ENCODE measurements around the gene SLC13A5.

Gene SLC13A5

GRCh38 chr17:6686026-6686425 lies 27.1 kb downstream of the SLC13A5 start:
- no peak overlapping the region for H3K27ac ChIP-seq (replicated peaks)
- TF ChIP-seq POLR2AphosphoS5 (IDR thresholded peaks at IDR 0.05; ENCODE audit: low read depth): no peak
- TF ChIP-seq GABPA (IDR thresholded peaks at IDR 0.05; ENCODE audit: low read depth): no peak
- no peak for TF ChIP-seq CTCF (IDR thresholded peaks at IDR 0.05; ENCODE audit: insufficient read depth, low read length)
- no peak for TF ChIP-seq SPI1 (IDR thresholded peaks at IDR 0.05; ENCODE audit: borderline replicate concordance, low read depth)
- TF ChIP-seq REST (IDR thresholded peaks at IDR 0.05; ENCODE audit: insufficient replicate concordance, low read depth): no peak
- H3K4me3 ChIP-seq (replicated peaks; ENCODE audit: insufficient read depth, low read length): no peak overlapping the region
- DNase-seq (ENCODE audit: low read depth in 1 of 2, low spot score in 1 of 2): no peak
- H3K27me3 ChIP-seq (ENCODE audit: insufficient read depth, poor library complexity, severe bottlenecking): no peaks in the 10 kb centered on the region

DNA sequence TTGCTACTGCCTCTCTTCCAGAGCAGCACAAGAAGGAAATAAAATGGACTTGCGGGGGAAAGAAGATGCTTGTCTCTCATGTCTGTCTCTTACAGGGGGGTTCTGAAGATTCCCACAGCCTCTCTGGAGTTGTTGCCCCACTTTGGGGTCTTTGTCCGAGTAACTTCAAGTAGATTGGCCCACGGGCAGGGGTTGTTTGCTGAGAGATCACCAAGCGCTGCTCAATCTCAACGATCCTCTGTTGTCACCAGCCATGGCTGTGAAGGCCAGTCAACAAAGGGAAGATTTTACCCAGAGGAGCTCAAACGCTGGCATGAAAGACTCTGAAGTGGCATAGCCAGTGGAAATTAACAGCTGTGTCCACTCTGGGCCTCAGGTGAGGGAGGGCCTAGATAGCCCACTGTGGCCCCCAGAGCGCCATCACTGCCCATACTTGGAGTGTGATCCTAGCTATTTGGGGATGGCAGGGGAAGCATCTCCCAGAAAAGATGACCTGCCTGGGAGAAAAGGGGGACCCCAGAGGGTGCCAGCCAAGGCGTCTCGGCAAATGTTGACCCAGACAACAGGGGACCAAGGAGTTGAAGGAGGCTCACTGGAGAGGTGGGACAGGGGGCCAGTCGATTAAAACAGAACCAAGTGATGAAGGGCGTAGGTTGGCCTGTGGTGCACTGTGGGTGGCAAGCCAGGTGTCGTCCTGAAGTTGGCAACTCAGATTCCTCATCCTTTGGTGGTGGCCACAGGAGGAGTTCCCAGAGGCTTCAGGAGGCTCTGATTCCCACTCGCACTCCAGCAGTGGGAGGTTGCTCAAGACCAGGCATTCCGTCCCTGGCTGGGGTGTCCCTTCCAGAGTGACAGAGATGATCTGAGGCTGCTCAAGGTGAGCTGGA lies 28.0 kb downstream of the SLC13A5 start:
- no peak for TF ChIP-seq CTCF (IDR thresholded peaks at IDR 0.05; ENCODE audit: insufficient read depth, low read length)
- TF ChIP-seq POLR2AphosphoS5 (IDR thresholded peaks at IDR 0.05; ENCODE audit: low read depth): no peak
- TF ChIP-seq REST (IDR thresholded peaks at IDR 0.05; ENCODE audit: insufficient replicate concordance, low read depth): no peak
- TF ChIP-seq SPI1 (IDR thresholded peaks at IDR 0.05; ENCODE audit: borderline replicate concordance, low read depth): no peak
- TF ChIP-seq GABPA (IDR thresholded peaks at IDR 0.05; ENCODE audit: low read depth): no peak
- H3K4me3 ChIP-seq (replicated peaks; ENCODE audit: insufficient read depth, low read length): no peak overlapping the region
- H3K27me3 ChIP-seq (ENCODE audit: insufficient read depth, poor library complexity, severe bottlenecking): no peaks in the 10 kb centered on the region
- no peak for DNase-seq (ENCODE audit: low read depth in 1 of 2, low spot score in 1 of 2)
- H3K27ac ChIP-seq (replicated peaks): no peak overlapping the region

DNA sequence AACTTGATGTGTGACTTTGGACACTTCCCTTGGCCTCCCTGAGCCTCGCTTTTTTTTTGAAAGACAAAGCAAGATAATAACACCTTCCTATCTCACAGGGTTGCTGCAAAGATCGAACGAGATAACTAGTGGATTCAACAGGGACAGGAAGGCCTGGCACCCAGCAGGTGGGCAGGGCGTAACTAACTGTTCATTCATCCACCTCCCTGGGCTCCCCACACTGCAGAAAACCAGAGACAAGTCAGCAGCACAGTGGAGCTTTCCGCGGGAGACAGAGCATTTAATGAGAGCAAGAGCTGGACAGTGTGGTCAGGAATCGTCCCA lies 28.7 kb downstream of the SLC13A5 start:
- no peak for TF ChIP-seq REST (IDR thresholded peaks at IDR 0.05; ENCODE audit: insufficient replicate concordance, low read depth)
- H3K27me3 ChIP-seq (ENCODE audit: insufficient read depth, poor library complexity, severe bottlenecking): no peaks in the 10 kb centered on the region
- no peak for DNase-seq (ENCODE audit: low read depth in 1 of 2, low spot score in 1 of 2)
- no peak overlapping the region for H3K4me3 ChIP-seq (replicated peaks; ENCODE audit: insufficient read depth, low read length)
- no peak overlapping the region for H3K27ac ChIP-seq (replicated peaks)

Data from HL-60 (cell line).